GM21786 (cell line): Measurements from ENCODE around the gene PNPLA5.
"Not testable (repeated sequence)": the region's sequence is repeated elsewhere in the genome, so short reads cannot be mapped to it uniquely, and the experiment has no call there.

Experiments used
- ATAC-seq: cut with Tn5 transposase; IDR thresholded peaks from one replicate; pipeline ENCODE4 v1.9.1; 2021; ENCODE audit not compliant: unreplicated experiment

Gene PNPLA5

GRCh38 chr22:43882122-43882767 lies 9.6 kb downstream of the PNPLA5 start:
- ATAC-seq: no peak

- no peak for ATAC-seq
These were observed 10.4 kb downstream of the PNPLA5 start for GRCh38 chr22:43881091-43882061.

- ATAC-seq: no peak
These were observed 11.2 kb downstream of the PNPLA5 start for GRCh38 chr22:43880541-43880991.

GRCh38 chr22:43879901-43880540 lies 11.8 kb downstream of the PNPLA5 start:
- no peak for ATAC-seq

GRCh38 chr22:43878831-43879550 lies 12.8 kb downstream of the PNPLA5 start:
- ATAC-seq: no peak

- ATAC-seq: no peak
These were observed 13.6 kb downstream of the PNPLA5 start for GRCh38 chr22:43878079-43878795.

GRCh38 chr22:43876866-43877509 lies 14.8 kb downstream of the PNPLA5 start:
- no peak for ATAC-seq

GRCh38 chr22:43869799-43870198 lies 22.0 kb downstream of the PNPLA5 start:
- no peak for ATAC-seq

GRCh38 chr22:43869001-43869400 lies 22.8 kb downstream of the PNPLA5 start:
- not testable (repeated sequence) for ATAC-seq

GRCh38 chr22:43867839-43868635 lies 23.8 kb downstream of the PNPLA5 start:
- ATAC-seq: no peak

GRCh38 chr22:43862882-43863202 lies 29.0 kb downstream of the PNPLA5 start:
- ATAC-seq: no peak

- ATAC-seq: no peak
These were observed 29.5 kb downstream of the PNPLA5 start, which contains the start of gene SULT4A1 for GRCh38 chr22:43862074-43862881. TSS of gene SULT4A1 (minus strand) at chr22:43862513. CDS start at chr22:43862382, 131 bp downstream.

GRCh38 chr22:43861529-43861928 lies 30.3 kb downstream of the PNPLA5 start:
- no peak for ATAC-seq

- ATAC-seq: no peak
These were observed 31.0 kb downstream of the PNPLA5 start for GRCh38 chr22:43860831-43861230.

- no peak for ATAC-seq
These were observed 31.7 kb downstream of the PNPLA5 start for GRCh38 chr22:43860126-43860525.

- ATAC-seq: no peak
These were observed 32.2 kb downstream of the PNPLA5 start for GRCh38 chr22:43859621-43860020.

- ATAC-seq: no peak
These were observed 32.6 kb downstream of the PNPLA5 start for GRCh38 chr22:43859176-43859575.
